ENCODE measurements around the gene TPSG1.
"Not testable (repeated sequence)": the region's sequence is repeated elsewhere in the genome, so short reads cannot be mapped to it uniquely, and the experiment has no call there.

TPSG1 gene

GRCh38 chr16:1228227-1228626 is 3.2 kb upstream of the TPSG1 start:
- H3K36me3 ChIP-seq (ENCODE audit: control insufficient read depth, insufficient read depth, low read length, severe bottlenecking); H3K4me1 ChIP-seq (ENCODE audit: control insufficient read depth, insufficient read depth, low read length); H3K9ac ChIP-seq (ENCODE audit: low read length); H3K4me3 ChIP-seq (ENCODE audit: low read length); H3K27me3 ChIP-seq (replicated peaks; ENCODE audit: control insufficient read depth, insufficient read depth, low read length); DNase-seq (ENCODE audit: low read depth); H3K9me3 ChIP-seq (ENCODE audit: control insufficient read depth, low read length): not testable (repeated sequence)

GRCh38 chr16:1226692-1227091 is 1.6 kb upstream of the TPSG1 start:
- H3K4me1 ChIP-seq (ENCODE audit: control insufficient read depth, insufficient read depth, low read length); DNase-seq (ENCODE audit: low read depth); H3K9ac ChIP-seq (ENCODE audit: low read length); H3K36me3 ChIP-seq (ENCODE audit: control insufficient read depth, insufficient read depth, low read length, severe bottlenecking); H3K27me3 ChIP-seq (replicated peaks; ENCODE audit: control insufficient read depth, insufficient read depth, low read length); H3K9me3 ChIP-seq (ENCODE audit: control insufficient read depth, low read length); H3K4me3 ChIP-seq (ENCODE audit: low read length): not testable (repeated sequence)

GRCh38 chr16:1225728-1226311 is 752 bp upstream of the TPSG1 start:
- H3K9ac ChIP-seq (ENCODE audit: low read length); H3K4me3 ChIP-seq (ENCODE audit: low read length); H3K9me3 ChIP-seq (ENCODE audit: control insufficient read depth, low read length); H3K4me1 ChIP-seq (ENCODE audit: control insufficient read depth, insufficient read depth, low read length); DNase-seq (ENCODE audit: low read depth); H3K36me3 ChIP-seq (ENCODE audit: control insufficient read depth, insufficient read depth, low read length, severe bottlenecking); H3K27me3 ChIP-seq (replicated peaks; ENCODE audit: control insufficient read depth, insufficient read depth, low read length): not testable (repeated sequence)

GRCh38 chr16:1224558-1224957 is 510 bp downstream of the TPSG1 start:
- Histone ChIP-seq H3K4me1 (ENCODE audit: control insufficient read depth, insufficient read depth, low read length) (no peaks in the 10 kb centered on the region), H3K9ac (ENCODE audit: low read length) (no peak overlapping the region), H3K9me3 (ENCODE audit: control insufficient read depth, low read length) (no peaks in the 10 kb centered on the region), H3K36me3 (ENCODE audit: control insufficient read depth, insufficient read depth, low read length, severe bottlenecking) (no peaks in the 10 kb centered on the region), H3K4me3 (ENCODE audit: low read length) (no peak overlapping the region), H3K27me3 (replicated peaks; ENCODE audit: control insufficient read depth, insufficient read depth, low read length) (peaks cover 10% of the 10 kb centered on the region)
- no peak for DNase-seq (ENCODE audit: low read depth)

- no peaks in the 10 kb centered on the region for H3K9me3 ChIP-seq (ENCODE audit: control insufficient read depth, low read length)
- no peaks in the 10 kb centered on the region for H3K36me3 ChIP-seq (ENCODE audit: control insufficient read depth, insufficient read depth, low read length, severe bottlenecking)
- H3K4me1 ChIP-seq (ENCODE audit: control insufficient read depth, insufficient read depth, low read length) = no peaks in the 10 kb centered on the region
- H3K4me3 ChIP-seq (ENCODE audit: low read length) = no peak overlapping the region
- peaks cover 10% of the 10 kb centered on the region for H3K27me3 ChIP-seq (replicated peaks; ENCODE audit: control insufficient read depth, insufficient read depth, low read length)
- no peak for DNase-seq (ENCODE audit: low read depth)
- H3K9ac ChIP-seq (ENCODE audit: low read length) = no peak overlapping the region
These were observed 1.5 kb downstream of the TPSG1 start for GRCh38 chr16:1223355-1224214.

- Histone ChIP-seq H3K27me3 (replicated peaks; ENCODE audit: control insufficient read depth, insufficient read depth, low read length) (peaks cover 10% of the 10 kb centered on the region), H3K36me3 (ENCODE audit: control insufficient read depth, insufficient read depth, low read length, severe bottlenecking) (no peaks in the 10 kb centered on the region), H3K4me3 (ENCODE audit: low read length) (no peak overlapping the region), H3K4me1 (ENCODE audit: control insufficient read depth, insufficient read depth, low read length) (no peaks in the 10 kb centered on the region), H3K9me3 (ENCODE audit: control insufficient read depth, low read length) (no peaks in the 10 kb centered on the region), H3K9ac (ENCODE audit: low read length) (no peak overlapping the region)
- no peak for DNase-seq (ENCODE audit: low read depth)
These were observed 2.3 kb downstream of the TPSG1 start for GRCh38 chr16:1222553-1223354.

GRCh38 chr16:1221628-1222552 is 3.2 kb downstream of the TPSG1 start:
- peaks cover 10% of the 10 kb centered on the region for H3K27me3 ChIP-seq (replicated peaks; ENCODE audit: control insufficient read depth, insufficient read depth, low read length)
- H3K4me3 ChIP-seq (ENCODE audit: low read length) = no peak overlapping the region
- no peaks in the 10 kb centered on the region for H3K36me3 ChIP-seq (ENCODE audit: control insufficient read depth, insufficient read depth, low read length, severe bottlenecking)
- no peak overlapping the region for H3K9ac ChIP-seq (ENCODE audit: low read length)
- no peaks in the 10 kb centered on the region for H3K4me1 ChIP-seq (ENCODE audit: control insufficient read depth, insufficient read depth, low read length)
- H3K9me3 ChIP-seq (ENCODE audit: control insufficient read depth, low read length) = no peaks in the 10 kb centered on the region
- DNase-seq (ENCODE audit: low read depth) = no peak

GRCh38 chr16:1220841-1221627 is 4.0 kb downstream of the TPSG1 start:
- no peak overlapping the region for H3K4me3 ChIP-seq (ENCODE audit: low read length)
- no peaks in the 10 kb centered on the region for H3K36me3 ChIP-seq (ENCODE audit: control insufficient read depth, insufficient read depth, low read length, severe bottlenecking)
- no peaks in the 10 kb centered on the region for H3K9me3 ChIP-seq (ENCODE audit: control insufficient read depth, low read length)
- H3K9ac ChIP-seq (ENCODE audit: low read length) = no peak overlapping the region
- peaks cover 10% of the 10 kb centered on the region for H3K27me3 ChIP-seq (replicated peaks; ENCODE audit: control insufficient read depth, insufficient read depth, low read length)
- no peaks in the 10 kb centered on the region for H3K4me1 ChIP-seq (ENCODE audit: control insufficient read depth, insufficient read depth, low read length)
- no peak for DNase-seq (ENCODE audit: low read depth)

- DNase-seq (ENCODE audit: low read depth) = no peak
- H3K9me3 ChIP-seq (ENCODE audit: control insufficient read depth, low read length) = no peaks in the 10 kb centered on the region
- H3K36me3 ChIP-seq (ENCODE audit: control insufficient read depth, insufficient read depth, low read length, severe bottlenecking) = no peaks in the 10 kb centered on the region
- no peak overlapping the region for H3K4me3 ChIP-seq (ENCODE audit: low read length)
- peaks cover 10% of the 10 kb centered on the region for H3K27me3 ChIP-seq (replicated peaks; ENCODE audit: control insufficient read depth, insufficient read depth, low read length)
- H3K4me1 ChIP-seq (ENCODE audit: control insufficient read depth, insufficient read depth, low read length) = no peaks in the 10 kb centered on the region
- H3K9ac ChIP-seq (ENCODE audit: low read length) = no peak overlapping the region
These were observed 4.9 kb downstream of the TPSG1 start for GRCh38 chr16:1220098-1220728.

Data from adipocyte (in vitro differentiated cells).